Measurements from ENCODE around the gene CCZ1.
A peak's percentile ranks its signal among the peaks of the same experiment; 100 is the strongest.
"Not testable (repeated sequence)": the region's sequence is repeated elsewhere in the genome, so short reads cannot be mapped to it uniquely, and the experiment has no call there.

The CCZ1 gene

DNA sequence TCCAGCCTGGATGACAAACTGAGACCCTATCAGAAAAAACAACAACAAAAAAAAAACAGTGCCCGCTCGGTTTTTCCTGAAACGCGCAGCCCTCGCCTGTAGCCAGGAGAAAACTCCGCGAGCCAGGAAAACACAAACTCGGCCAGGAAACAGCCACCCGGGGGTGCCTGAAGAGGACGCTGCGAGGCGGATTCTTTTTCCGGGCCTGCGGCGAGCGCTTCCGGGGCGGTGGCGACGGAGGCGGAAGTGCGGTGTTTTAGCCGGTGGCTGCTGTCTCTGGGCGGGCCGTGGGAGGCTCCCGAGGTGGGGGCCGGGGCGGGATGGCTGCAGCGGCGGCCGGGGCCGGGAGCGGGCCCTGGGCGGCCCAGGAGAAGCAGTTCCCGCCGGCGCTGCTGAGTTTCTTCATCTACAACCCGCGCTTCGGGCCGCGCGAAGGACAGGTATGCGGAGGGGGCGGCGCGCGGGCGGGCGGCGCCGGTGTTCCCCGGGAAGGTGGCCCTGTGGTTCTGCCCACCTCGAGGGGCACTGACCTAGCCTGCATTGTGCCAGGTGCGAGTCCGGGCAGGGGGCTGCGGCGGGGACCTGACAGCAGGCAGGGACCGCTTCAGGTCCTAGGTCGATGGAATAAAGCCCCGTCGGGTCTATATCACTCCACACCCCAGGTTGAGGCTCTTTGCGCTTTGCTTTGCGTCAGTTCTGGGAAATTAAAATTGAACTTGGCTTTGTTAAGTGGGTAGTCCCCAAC is at the start of gene CCZ1:
Gene CCZ1 (plus strand): TSS at position 254 of the 745 bp plus-strand sequence. CDS start 67 bp downstream, at position 321.
- peak; percentile 2 for DNase-seq (ENCODE audit: extremely low read depth, low read depth)
- TF ChIP-seq, protein P1, sequence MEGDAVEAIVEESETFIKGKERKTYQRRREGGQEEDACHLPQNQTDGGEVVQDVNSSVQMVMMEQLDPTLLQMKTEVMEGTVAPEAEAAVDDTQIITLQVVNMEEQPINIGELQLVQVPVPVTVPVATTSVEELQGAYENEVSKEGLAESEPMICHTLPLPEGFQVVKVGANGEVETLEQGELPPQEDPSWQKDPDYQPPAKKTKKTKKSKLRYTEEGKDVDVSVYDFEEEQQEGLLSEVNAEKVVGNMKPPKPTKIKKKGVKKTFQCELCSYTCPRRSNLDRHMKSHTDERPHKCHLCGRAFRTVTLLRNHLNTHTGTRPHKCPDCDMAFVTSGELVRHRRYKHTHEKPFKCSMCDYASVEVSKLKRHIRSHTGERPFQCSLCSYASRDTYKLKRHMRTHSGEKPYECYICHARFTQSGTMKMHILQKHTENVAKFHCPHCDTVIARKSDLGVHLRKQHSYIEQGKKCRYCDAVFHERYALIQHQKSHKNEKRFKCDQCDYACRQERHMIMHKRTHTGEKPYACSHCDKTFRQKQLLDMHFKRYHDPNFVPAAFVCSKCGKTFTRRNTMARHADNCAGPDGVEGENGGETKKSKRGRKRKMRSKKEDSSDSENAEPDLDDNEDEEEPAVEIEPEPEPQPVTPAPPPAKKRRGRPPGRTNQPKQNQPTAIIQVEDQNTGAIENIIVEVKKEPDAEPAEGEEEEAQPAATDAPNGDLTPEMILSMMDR (IDR thresholded peaks at IDR 0.05; ENCODE audit: low read depth, low read length) = peak; percentile 16

DNA sequence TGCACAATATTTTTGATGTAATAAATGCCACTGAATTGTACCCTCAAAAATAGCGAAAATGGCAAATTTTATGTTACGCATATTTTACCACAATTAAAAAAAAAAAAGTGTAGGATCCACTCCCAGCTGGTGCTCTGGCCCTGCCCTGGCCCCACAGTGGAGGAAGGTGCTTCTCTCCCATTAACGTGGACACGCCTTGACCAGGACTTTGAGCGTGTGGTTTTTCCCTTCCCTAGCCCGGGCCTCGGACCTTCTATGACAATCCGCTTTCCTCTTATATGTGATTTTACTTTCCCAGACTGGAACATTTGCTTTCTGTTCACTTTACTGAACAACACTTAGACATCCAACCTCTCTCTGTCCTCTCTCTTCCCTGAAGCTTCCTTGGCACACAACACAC is 47.6 kb upstream of the CCZ1 start:
- DNase-seq (ENCODE audit: extremely low read depth, low read depth) = no peak
- TF ChIP-seq, protein P1 (IDR thresholded peaks at IDR 0.05; ENCODE audit: low read depth, low read length) = no peak

- no peak for DNase-seq (ENCODE audit: extremely low read depth, low read depth)
- TF ChIP-seq, protein P1 (IDR thresholded peaks at IDR 0.05; ENCODE audit: low read depth, low read length) = no peak
Observed at GRCh38 chr7:5854738-5855137, 43.8 kb upstream of the CCZ1 start.

DNA sequence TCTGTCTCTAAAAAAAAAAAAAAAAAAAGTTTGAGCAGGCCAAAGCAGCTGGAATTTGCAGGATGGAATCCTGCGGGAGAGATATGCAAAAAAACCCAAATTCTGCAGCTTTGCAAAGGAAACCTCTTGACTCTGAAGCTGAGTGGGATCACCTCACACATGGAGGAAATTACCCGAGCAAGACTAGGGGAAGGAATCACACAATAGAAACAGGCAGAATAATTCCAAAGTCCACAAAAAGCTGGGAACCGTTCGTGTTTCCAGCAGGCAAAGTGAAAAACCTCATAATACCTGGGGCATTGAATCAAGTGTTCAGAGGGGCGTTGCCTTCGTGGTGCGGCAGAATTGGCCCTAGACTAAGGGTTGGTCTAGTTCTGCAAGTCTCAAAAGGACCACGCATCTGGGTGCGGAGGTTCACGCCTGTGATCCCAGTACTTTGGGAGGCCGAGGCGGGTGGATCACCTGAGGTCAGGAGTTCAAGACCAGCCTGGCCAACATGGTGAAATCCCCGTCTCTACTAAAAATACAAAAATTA is 41.4 kb upstream of the CCZ1 start:
- DNase-seq (ENCODE audit: extremely low read depth, low read depth) = not testable (repeated sequence)

DNA sequence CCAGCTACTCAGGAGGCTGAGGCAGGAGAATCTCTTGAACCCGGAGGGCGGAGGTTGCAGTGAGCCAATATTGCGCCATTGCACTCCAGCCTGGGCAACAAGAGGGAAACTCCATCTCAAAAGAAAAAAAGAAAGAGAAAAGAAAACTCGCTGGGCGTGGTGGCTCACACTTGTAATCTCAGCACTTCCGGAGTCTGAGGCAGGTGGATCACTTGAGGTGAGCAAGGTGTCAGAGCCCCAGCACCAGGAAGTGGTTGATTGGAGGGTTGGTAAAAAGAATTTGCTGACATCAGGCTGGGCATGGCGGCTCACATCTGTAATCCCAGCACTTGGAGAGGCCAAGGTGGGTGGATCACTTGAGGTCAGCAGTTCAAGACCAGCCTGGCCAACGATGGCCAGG is 40.0 kb upstream of the CCZ1 start:
- DNase-seq (ENCODE audit: extremely low read depth, low read depth) = not testable (repeated sequence)

DNA sequence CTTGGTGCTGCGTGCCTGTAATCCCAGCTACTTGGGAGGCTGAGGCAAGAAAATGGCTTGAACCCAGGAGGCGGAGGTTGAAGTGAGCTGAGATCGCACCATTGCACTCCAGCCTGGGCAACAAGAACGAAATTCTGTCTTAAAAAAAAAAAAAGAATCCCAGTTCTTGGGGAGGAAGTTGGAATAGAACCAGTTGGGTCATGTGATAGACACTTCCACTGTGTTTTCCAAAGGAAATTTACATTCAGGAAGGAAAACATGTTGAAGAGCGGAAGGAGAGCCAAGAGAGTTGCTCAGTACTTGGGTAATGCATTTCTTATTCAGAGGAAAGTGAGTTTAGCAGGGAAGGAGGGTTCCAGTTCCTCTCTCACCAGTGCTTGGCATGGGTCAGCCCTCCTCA is 37.3 kb upstream of the CCZ1 start:
- DNase-seq (ENCODE audit: extremely low read depth, low read depth) = not testable (repeated sequence)

- DNase-seq (ENCODE audit: extremely low read depth, low read depth) = not testable (repeated sequence)
Observed at GRCh38 chr7:5862753-5863366, 35.7 kb upstream of the CCZ1 start.

DNA sequence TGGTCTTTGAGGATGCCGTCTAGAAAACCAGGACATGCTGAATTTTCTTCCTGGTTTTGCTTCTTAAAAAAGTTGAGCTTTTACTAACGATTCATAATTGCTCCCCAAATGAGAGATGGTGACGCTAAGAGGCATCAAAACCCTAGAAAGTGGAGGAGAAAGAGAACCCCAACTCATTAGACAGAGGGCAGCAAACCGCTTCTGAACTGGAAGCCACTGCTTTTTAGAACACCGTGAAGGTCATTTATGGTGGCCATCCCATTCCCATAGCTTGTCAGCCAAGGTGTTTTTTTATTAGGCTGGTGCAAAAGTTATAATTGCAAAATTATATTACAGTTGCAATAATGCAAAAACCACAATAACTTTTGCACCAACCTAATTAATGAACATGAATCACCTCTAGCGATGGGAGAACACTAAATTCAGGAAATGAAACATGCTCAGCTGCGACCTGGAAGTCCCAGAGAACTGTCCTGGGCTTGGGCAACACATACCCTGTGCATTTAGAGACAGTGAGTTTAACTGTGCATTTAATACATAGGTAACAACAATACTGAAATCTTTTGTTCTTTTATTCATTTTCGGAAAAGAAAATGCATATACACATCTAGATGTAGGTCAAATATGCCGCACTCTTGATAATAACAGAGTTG is 33.1 kb upstream of the CCZ1 start:
- not testable (repeated sequence) for DNase-seq (ENCODE audit: extremely low read depth, low read depth)

DNA sequence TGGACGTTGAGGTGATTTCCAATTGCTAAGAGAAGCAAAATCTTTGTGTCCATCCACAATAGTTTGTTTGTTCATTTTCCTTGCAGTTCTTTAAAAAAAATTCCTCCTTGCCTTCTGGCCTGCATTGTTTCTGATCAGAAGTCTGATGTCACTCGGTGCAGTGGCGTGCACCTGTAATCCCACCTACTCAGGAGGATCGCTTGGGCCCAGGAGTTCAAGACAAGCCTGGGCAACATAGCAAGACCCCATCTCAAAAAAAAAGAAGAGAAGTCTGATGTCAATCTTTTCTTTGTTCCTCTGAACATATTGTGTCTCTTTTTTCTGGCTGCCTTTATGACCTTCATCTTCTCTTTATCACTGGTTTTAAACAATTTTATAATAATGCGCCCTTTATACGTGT is 31.5 kb upstream of the CCZ1 start:
- TF ChIP-seq, protein P1 (IDR thresholded peaks at IDR 0.05; ENCODE audit: low read depth, low read length) = no peak
- DNase-seq (ENCODE audit: extremely low read depth, low read depth) = no peak

- not testable (repeated sequence) for DNase-seq (ENCODE audit: extremely low read depth, low read depth)
Observed at GRCh38 chr7:5868928-5869341, 29.6 kb upstream of the CCZ1 start.

All from AG09319 (cell line).